ENCODE results near the gene SMC3. TPM values are rescaled to one million over a fixed set of nuclear protein-coding genes. Genes with fewer than 3 reads are reported as not detected.

Gene SMC3
- total and polyA plus RNA-seq, 2 of the 4 experiments (the other 2 are of a cell fraction), result 15.0 to 15.2 TPM

- Histone ChIP-seq H2BK20ac (ENCODE audit: low read depth, low read length) (no peak overlapping the region), H3K27me3 (ENCODE audit: control insufficient read depth, insufficient read depth, low read length) (no peaks in the 10 kb centered on the region), H3K23ac (ENCODE audit: low read depth, low read length) (no peak overlapping the region), H3K9me1 (ENCODE audit: insufficient read depth, low read length) (no peaks in the 10 kb centered on the region), H3K4me1 (ENCODE audit: control insufficient read depth, insufficient read depth, low read length) (no peaks in the 10 kb centered on the region), H2BK120ac (ENCODE audit: low read depth, low read length) (no peak overlapping the region), H4K8ac (ENCODE audit: low read depth in 2 of 2, low read length in 2 of 2) (no peak overlapping the region), H2AK9ac (replicated peaks; ENCODE audit: low read depth, low read length, poor library complexity) (no peak overlapping the region), H3K56ac (ENCODE audit: extremely low read depth, insufficient read depth, low read length) (no peak overlapping the region), H3K36me3 (ENCODE audit: control insufficient read depth, insufficient read depth, low read length) (peaks cover 9% of the 10 kb centered on the region), H3K9ac (ENCODE audit: low read depth, low read length) (no peak overlapping the region), H2AK5ac (ENCODE audit: low read depth, low read length) (no peak overlapping the region), H3K18ac (ENCODE audit: low read depth, low read length) (no peak overlapping the region), H3K4ac (ENCODE audit: low read depth, low read length) (no peak overlapping the region), H4K91ac (ENCODE audit: insufficient read depth, low read depth, low read length) (no peak overlapping the region), H3K79me1 (ENCODE audit: low read depth in 1 of 2, low read length in 2 of 2) (no peaks in the 10 kb centered on the region), H3K4me3 (ENCODE audit: insufficient read depth, low read depth, low read length) (no peak overlapping the region), H4K20me1 (ENCODE audit: insufficient read depth, low read length) (no peaks in the 10 kb centered on the region), H2BK15ac (ENCODE audit: low read depth, low read length) (no peak overlapping the region), H3K27ac (ENCODE audit: insufficient read depth, low read length) (no peak overlapping the region), H3K4me2 (ENCODE audit: low read depth, low read length) (no peak overlapping the region), H2BK5ac (ENCODE audit: low read depth, low read length, poor library complexity, severe bottlenecking) (no peak overlapping the region), H3K9me3 (ENCODE audit: control insufficient read depth, insufficient read depth, low read length) (no peaks in the 10 kb centered on the region), H3K14ac (replicated peaks; ENCODE audit: low read depth, low read length) (no peak overlapping the region), H4K5ac (ENCODE audit: low read depth, low read length) (no peak overlapping the region), H2AFZ (replicated peaks; ENCODE audit: low read length, poor library complexity) (no peak overlapping the region)
- dilution Hi-C loops (cut with HindIII; ENCODE audit: low sequenced_read_pairs, unreplicated experiment), result no loop called here
- ChIA-PET CTCF (no interaction called here), POLR2A (ENCODE audit: unreplicated experiment) (no interaction called here)
- in situ Hi-C loops (cut with MboI; ENCODE audit: low sequenced_read_pairs), result no loop called here
- DNase-seq, result no peak
- BruUV-seq (replicated peaks), result no TSS peak
- intact Hi-C loops (cut with micrococcal nuclease), result no loop called here
- no peak for ATAC-seq (ENCODE audit: low read depth)
- WGBS, 2 experiments (ENCODE audit: extremely low coverage in 2 of 2, insufficient read length in 1 of 2), result no CpG with 5 or more reads among the region's 4 CpGs
- TF ChIP-seq MAFK (IDR thresholded peaks at IDR 0.05; ENCODE audit: low read depth, low read length), result no peak
- TF ChIP-seq CHD1 (IDR thresholded peaks at IDR 0.05; ENCODE audit: low read depth, low read length), result no peak
- TF ChIP-seq BHLHE40 (IDR thresholded peaks at IDR 0.05; ENCODE audit: low read depth, low read length), result no peak
- no peak for TF ChIP-seq SMC3 (IDR thresholded peaks at IDR 0.05; ENCODE audit: low read depth, low read length)
- no peak for TF ChIP-seq MAZ (IDR thresholded peaks at IDR 0.05; ENCODE audit: borderline replicate concordance, low read depth, low read length)
- TF ChIP-seq RAD21 (IDR thresholded peaks at IDR 0.05; ENCODE audit: low read length), result no peak
These were observed 34.1 kb downstream of the SMC3 start for GRCh38 chr10:110601581-110601980.
